ENCODE results near the gene PTGR1.

GRCh38 chr9:111599092-111599954, at the start of gene PTGR1:
- no peak for TF ChIP-seq CTCF (IDR thresholded peaks at IDR 0.05)
- TF ChIP-seq POLR2AphosphoS5 (IDR thresholded peaks at IDR 0.05; ENCODE audit: low read depth, low read length), result 0 out of 2 replicates have a peak, but pooled peaks have one; percentile 37
- no peak for TF ChIP-seq USF2 (IDR thresholded peaks at IDR 0.05; ENCODE audit: borderline replicate concordance, low read depth, low read length)
- no peak for TF ChIP-seq SIN3A (IDR thresholded peaks at IDR 0.05; ENCODE audit: borderline replicate concordance, low read depth, low read length)
- TF ChIP-seq GABPA (IDR thresholded peaks at IDR 0.05; ENCODE audit: low read depth), result no peak
- no peak for TF ChIP-seq EZH2phosphoT487 (IDR thresholded peaks at IDR 0.05; ENCODE audit: borderline replicate concordance, low read depth)
- TF ChIP-seq MXI1 (IDR thresholded peaks at IDR 0.05; ENCODE audit: low read depth, low read length), result no peak
- TF ChIP-seq ZBTB33 (IDR thresholded peaks at IDR 0.05; ENCODE audit: borderline replicate concordance, low read depth), result no peak
- TF ChIP-seq IRF3 (IDR thresholded peaks at IDR 0.05; ENCODE audit: low read depth, low read length), result no peak
- peak; percentile 50; the same call in 1 of the 2 replicates for TF ChIP-seq MAX (IDR thresholded peaks at IDR 0.05; ENCODE audit: low read depth)

All from SK-N-SH (cell line).